Fibroblast of lung (primary cell): ENCODE data around the gene BRAF. TPM values are rescaled to one million over a fixed set of nuclear protein-coding genes. Genes with fewer than 3 reads are reported as not detected.

Experiments
- DNase-seq, 2 donors: peaks; one replicate each; pipeline versions ENCODE4 v3.0.0 to v3.0.0-alpha.2; 2010; ENCODE audit warnings: low read depth in 2 of 2
- H2AFZ ChIP-seq: 2 replicates; pipeline ENCODE4 v1.5.1; 2012; ENCODE audit warnings: low read length, control low read depth, inconsistent platforms
- H3K27ac ChIP-seq: 2 replicates; pipeline ENCODE4 v1.5.1; 2011; ENCODE audit warnings: low read length, control low read depth; ENCODE audit not compliant: insufficient read depth
- H3K27me3 ChIP-seq: 2 replicates; pipeline ENCODE4 v1.5.1; 2011; ENCODE audit warnings: mild to moderate bottlenecking, low read length; ENCODE audit not compliant: control insufficient read depth, insufficient read depth
- H3K36me3 ChIP-seq: 2 replicates; pipeline ENCODE4 v1.5.1; 2011; ENCODE audit warnings: low read length; ENCODE audit not compliant: control insufficient read depth, insufficient read depth
- H3K4me1 ChIP-seq: 2 replicates; pipeline ENCODE4 v1.5.1; 2011; ENCODE audit warnings: low read length; ENCODE audit not compliant: control insufficient read depth, insufficient read depth; ENCODE audit errors: extremely low read depth
- H3K4me2 ChIP-seq: 2 replicates; pipeline ENCODE4 v1.5.1; 2011; ENCODE audit warnings: low read length, control low read depth; ENCODE audit not compliant: insufficient read depth; ENCODE audit errors: extremely low read depth
- H3K4me3 ChIP-seq, 4 experiments: fragments of 200-600 bp in 1 of 4; sonication (generic) in 1 of 4; replicated peaks in 1 of 4; 2 replicates each; pipeline ENCODE4 v1.5.1; 2011 to 2016; ENCODE audit warnings: low read length in 4 of 4, low read depth in 3 of 4, mild to moderate bottlenecking in 3 of 4, control low read depth in 2 of 4, inconsistent platforms in 1 of 4, mixed read lengths in 1 of 4; ENCODE audit not compliant: insufficient read depth in 1 of 4; ENCODE audit errors: control extremely low read depth in 1 of 4
- H3K79me2 ChIP-seq: 2 replicates; pipeline ENCODE4 v1.5.1; 2012; ENCODE audit warnings: mild to moderate bottlenecking, low read length, inconsistent platforms; ENCODE audit not compliant: control insufficient read depth, insufficient read depth
- H3K9ac ChIP-seq: 2 replicates; pipeline ENCODE4 v1.5.1; 2011; ENCODE audit warnings: mild to moderate bottlenecking, low read length, control low read depth; ENCODE audit not compliant: insufficient read depth
- H3K9me3 ChIP-seq: 2 replicates; pipeline ENCODE4 v1.5.1; 2012; ENCODE audit warnings: low read depth, low read length; ENCODE audit not compliant: control insufficient read depth, insufficient read depth
- H4K20me1 ChIP-seq: 2 replicates; pipeline ENCODE4 v1.5.1; 2011; ENCODE audit warnings: low read length; ENCODE audit not compliant: control insufficient read depth, insufficient read depth; ENCODE audit errors: extremely low read depth
- CTCF ChIP-seq, 2 donors: IDR thresholded peaks in 1 of 2; conservative IDR thresholded peaks in 1 of 2; 1 replicate in 1 of 2; 2 replicates in 1 of 2; pipeline ENCODE4 v1.5.1; 2011 to 2012; ENCODE audit warnings: low read length in 2 of 2, control low read depth in 1 of 2, inconsistent platforms in 1 of 2, low read depth in 1 of 2, mild to moderate bottlenecking in 1 of 2
- EZH2 ChIP-seq: IDR thresholded peaks from 2 replicates; pipeline ENCODE4 v1.5.1; 2012; ENCODE audit warnings: low read length, control low read depth, mild to moderate bottlenecking; ENCODE audit errors: missing control alignments
- polyA plus RNA-seq, 2 donors: library from polyadenylated mRNA; depleted of rRNA in 1 of 2; stranded (reverse) in 1 of 2; unstranded in 1 of 2; fragments of >200 nt; gene quantifications; 2 replicates each; pipeline ENCODE4 v1.2.1, GENCODE V29; 2011 to 2012; ENCODE audit warnings: missing spikeins in 1 of 2
- total RNA-seq: library from RNA; depleted of rRNA; stranded (reverse); fragments of >200 nt; gene quantifications from 2 replicates; pipeline ENCODE4 v1.2.1, GENCODE V29; 2014

The BRAF gene
- total and polyA plus RNA-seq, 2 donors (not counting 1 experiment from before 2014, with no cell fraction given), result 21.1 to 23.1 TPM

- Histone ChIP-seq H3K9ac (no peak overlapping the region), H3K27ac (no peak overlapping the region), H4K20me1 (no peaks in the 10 kb centered on the region), H3K36me3 (no peaks in the 10 kb centered on the region), H3K4me3 (no peak overlapping the region), H3K4me2 (no peak overlapping the region), H2AFZ (no peak overlapping the region), H3K79me2 (no peaks in the 10 kb centered on the region), H3K4me1 (peaks cover 4% of the 10 kb centered on the region), H3K27me3 (no peaks in the 10 kb centered on the region), H3K9me3 (no peaks in the 10 kb centered on the region)
- no peak for TF ChIP-seq EZH2
- no peak for TF ChIP-seq CTCF (conservative IDR thresholded peaks at IDR 0.05 in 1 of 2, IDR thresholded peaks at IDR 0.05 in 1 of 2; ENCODE audit: low read depth in 1 of 2, low read length in 2 of 2)
- no peak for DNase-seq
Measured at GRCh38 chr7:140691376-140692045, 233.2 kb downstream of the BRAF start.

- Histone ChIP-seq H2AFZ (no peak overlapping the region), H3K4me2 (no peak overlapping the region), H4K20me1 (no peaks in the 10 kb centered on the region), H3K9me3 (no peaks in the 10 kb centered on the region), H3K9ac (no peak overlapping the region), H3K4me1 (no peaks in the 10 kb centered on the region), H3K79me2 (no peaks in the 10 kb centered on the region), H3K27ac (no peak overlapping the region), H3K4me3 (no peak overlapping the region), H3K27me3 (no peaks in the 10 kb centered on the region), H3K36me3 (no peaks in the 10 kb centered on the region)
- no peak for TF ChIP-seq CTCF (conservative IDR thresholded peaks at IDR 0.05 in 1 of 2, IDR thresholded peaks at IDR 0.05 in 1 of 2; ENCODE audit: low read depth in 1 of 2, low read length in 2 of 2)
- no peak for TF ChIP-seq EZH2
- DNase-seq, result no peak
Measured at GRCh38 chr7:140689199-140690152, 235.3 kb downstream of the BRAF start.

GRCh38 chr7:140688341-140688740 is 236.4 kb downstream of the BRAF start:
- H3K4me3 ChIP-seq, result no peak overlapping the region
- H3K4me2 ChIP-seq, result no peak overlapping the region
- DNase-seq, result no peak
- no peaks in the 10 kb centered on the region for H3K36me3 ChIP-seq
- H4K20me1 ChIP-seq, result no peaks in the 10 kb centered on the region
- no peak overlapping the region for H3K9ac ChIP-seq
- no peaks in the 10 kb centered on the region for H3K9me3 ChIP-seq
- no peaks in the 10 kb centered on the region for H3K79me2 ChIP-seq
- no peak overlapping the region for H2AFZ ChIP-seq
- no peak for TF ChIP-seq CTCF (conservative IDR thresholded peaks at IDR 0.05 in 1 of 2, IDR thresholded peaks at IDR 0.05 in 1 of 2; ENCODE audit: low read depth in 1 of 2, low read length in 2 of 2)
- TF ChIP-seq EZH2, result no peak
- H3K27me3 ChIP-seq, result no peaks in the 10 kb centered on the region
- no peaks in the 10 kb centered on the region for H3K4me1 ChIP-seq
- H3K27ac ChIP-seq, result no peak overlapping the region
